WTC11 (cell line): ENCODE data around the gene COBL.

Experiments used
- ESRRA ChIP-seq: sonication (generic); formaldehyde crosslinking; IDR thresholded peaks from 2 replicates; pipeline ENCODE4 v1.8.1; 2022; ENCODE audit warnings: mild to moderate bottlenecking, missing genetic modification reagents, borderline replicate concordance
- FOXK1 ChIP-seq: sonication (generic); formaldehyde crosslinking; IDR thresholded peaks from 2 replicates; pipeline ENCODE4 v1.8.0; 2022; ENCODE audit warnings: mild to moderate bottlenecking, moderate library complexity, missing genetic modification reagents
- GABPB1 ChIP-seq: sonication (generic); formaldehyde crosslinking; IDR thresholded peaks from 2 replicates; pipeline ENCODE4 v1.8.1; 2023; ENCODE audit warnings: mild to moderate bottlenecking, missing genetic modification reagents
- IRF2 ChIP-seq: sonication (generic); formaldehyde crosslinking; IDR thresholded peaks from 2 replicates; pipeline ENCODE4 v1.8.0; 2022; ENCODE audit warnings: low read depth, missing genetic modification reagents, borderline replicate concordance
- NR1H2 ChIP-seq: sonication (generic); formaldehyde crosslinking; IDR thresholded peaks from 2 replicates; pipeline ENCODE4 v1.9.0; 2021; ENCODE audit warnings: mild to moderate bottlenecking, moderate library complexity, missing genetic modification reagents
- PRDM15 ChIP-seq: sonication (generic); formaldehyde crosslinking; IDR thresholded peaks from 2 replicates; pipeline ENCODE4 v1.8.0; 2022; ENCODE audit warnings: missing genetic modification reagents
- RELA ChIP-seq: sonication (generic); formaldehyde crosslinking; IDR thresholded peaks from 2 replicates; pipeline ENCODE4 v1.8.1; 2022; ENCODE audit warnings: missing genetic modification reagents, mild to moderate bottlenecking, borderline replicate concordance
- TF ChIP-seq, protein P1 (sequence below): fragments of 200-600 bp; IDR thresholded peaks from 2 replicates; pipeline ENCODE4 v1.8.0; 2022; ENCODE audit warnings: antibody characterized with exemption
- TF ChIP-seq, protein P2 (sequence below): sonication (generic); formaldehyde crosslinking; IDR thresholded peaks from 2 replicates; pipeline ENCODE4 v1.8.1; 2023; ENCODE audit warnings: mild to moderate bottlenecking, missing genetic modification reagents
- TF ChIP-seq, protein P3 (sequence below): sonication (generic); formaldehyde crosslinking; IDR thresholded peaks from 2 replicates; pipeline ENCODE4 v1.8.1; 2022; ENCODE audit warnings: low read depth, missing genetic modification reagents, borderline replicate concordance
- TF ChIP-seq, protein P4 (sequence below): sonication (generic); formaldehyde crosslinking; IDR thresholded peaks from 2 replicates; pipeline ENCODE4 v1.8.1; 2023; ENCODE audit warnings: mild to moderate bottlenecking, moderate library complexity, missing genetic modification reagents

DNA sequence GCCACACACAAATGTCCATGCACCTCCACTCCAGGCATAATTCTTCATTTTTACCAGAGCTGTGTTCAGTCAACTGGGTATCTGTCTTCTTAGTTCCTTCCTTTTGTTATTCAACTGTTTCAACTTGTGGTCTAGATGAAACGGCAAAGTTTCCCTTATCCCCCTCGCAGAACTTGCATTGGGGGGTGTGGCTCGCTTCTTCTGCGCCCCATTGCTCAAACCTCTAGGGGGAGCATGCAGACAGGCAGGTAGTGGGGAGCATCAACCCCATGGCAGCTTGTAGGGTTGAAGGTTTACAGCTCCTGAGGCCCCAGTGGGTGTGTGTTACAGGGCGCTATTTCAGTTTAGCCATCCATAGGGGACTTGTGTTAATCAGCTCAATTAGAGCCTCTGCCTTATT lies 38.3 kb upstream of the COBL start:
- TF ChIP-seq IRF2 (CRISPR knock-in tag) = no peak
- TF ChIP-seq, protein P1, sequence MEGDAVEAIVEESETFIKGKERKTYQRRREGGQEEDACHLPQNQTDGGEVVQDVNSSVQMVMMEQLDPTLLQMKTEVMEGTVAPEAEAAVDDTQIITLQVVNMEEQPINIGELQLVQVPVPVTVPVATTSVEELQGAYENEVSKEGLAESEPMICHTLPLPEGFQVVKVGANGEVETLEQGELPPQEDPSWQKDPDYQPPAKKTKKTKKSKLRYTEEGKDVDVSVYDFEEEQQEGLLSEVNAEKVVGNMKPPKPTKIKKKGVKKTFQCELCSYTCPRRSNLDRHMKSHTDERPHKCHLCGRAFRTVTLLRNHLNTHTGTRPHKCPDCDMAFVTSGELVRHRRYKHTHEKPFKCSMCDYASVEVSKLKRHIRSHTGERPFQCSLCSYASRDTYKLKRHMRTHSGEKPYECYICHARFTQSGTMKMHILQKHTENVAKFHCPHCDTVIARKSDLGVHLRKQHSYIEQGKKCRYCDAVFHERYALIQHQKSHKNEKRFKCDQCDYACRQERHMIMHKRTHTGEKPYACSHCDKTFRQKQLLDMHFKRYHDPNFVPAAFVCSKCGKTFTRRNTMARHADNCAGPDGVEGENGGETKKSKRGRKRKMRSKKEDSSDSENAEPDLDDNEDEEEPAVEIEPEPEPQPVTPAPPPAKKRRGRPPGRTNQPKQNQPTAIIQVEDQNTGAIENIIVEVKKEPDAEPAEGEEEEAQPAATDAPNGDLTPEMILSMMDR = peak; percentile 29; the same call in 1 of the 2 replicates
- TF ChIP-seq ESRRA (CRISPR knock-in tag) = no peak
- TF ChIP-seq FOXK1 (CRISPR knock-in tag) = no peak
- no peak for TF ChIP-seq NR1H2
- no peak for TF ChIP-seq GABPB1 (CRISPR knock-in tag)
- no peak for TF ChIP-seq PRDM15 (CRISPR knock-in tag)
- TF ChIP-seq, protein P2, sequence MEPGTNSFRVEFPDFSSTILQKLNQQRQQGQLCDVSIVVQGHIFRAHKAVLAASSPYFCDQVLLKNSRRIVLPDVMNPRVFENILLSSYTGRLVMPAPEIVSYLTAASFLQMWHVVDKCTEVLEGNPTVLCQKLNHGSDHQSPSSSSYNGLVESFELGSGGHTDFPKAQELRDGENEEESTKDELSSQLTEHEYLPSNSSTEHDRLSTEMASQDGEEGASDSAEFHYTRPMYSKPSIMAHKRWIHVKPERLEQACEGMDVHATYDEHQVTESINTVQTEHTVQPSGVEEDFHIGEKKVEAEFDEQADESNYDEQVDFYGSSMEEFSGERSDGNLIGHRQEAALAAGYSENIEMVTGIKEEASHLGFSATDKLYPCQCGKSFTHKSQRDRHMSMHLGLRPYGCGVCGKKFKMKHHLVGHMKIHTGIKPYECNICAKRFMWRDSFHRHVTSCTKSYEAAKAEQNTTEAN (CRISPR knock-in tag) = no peak
- no peak for TF ChIP-seq RELA (CRISPR knock-in tag)
- TF ChIP-seq, protein P3, sequence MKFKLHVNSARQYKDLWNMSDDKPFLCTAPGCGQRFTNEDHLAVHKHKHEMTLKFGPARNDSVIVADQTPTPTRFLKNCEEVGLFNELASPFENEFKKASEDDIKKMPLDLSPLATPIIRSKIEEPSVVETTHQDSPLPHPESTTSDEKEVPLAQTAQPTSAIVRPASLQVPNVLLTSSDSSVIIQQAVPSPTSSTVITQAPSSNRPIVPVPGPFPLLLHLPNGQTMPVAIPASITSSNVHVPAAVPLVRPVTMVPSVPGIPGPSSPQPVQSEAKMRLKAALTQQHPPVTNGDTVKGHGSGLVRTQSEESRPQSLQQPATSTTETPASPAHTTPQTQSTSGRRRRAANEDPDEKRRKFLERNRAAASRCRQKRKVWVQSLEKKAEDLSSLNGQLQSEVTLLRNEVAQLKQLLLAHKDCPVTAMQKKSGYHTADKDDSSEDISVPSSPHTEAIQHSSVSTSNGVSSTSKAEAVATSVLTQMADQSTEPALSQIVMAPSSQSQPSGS = no peak
- TF ChIP-seq, protein P4, sequence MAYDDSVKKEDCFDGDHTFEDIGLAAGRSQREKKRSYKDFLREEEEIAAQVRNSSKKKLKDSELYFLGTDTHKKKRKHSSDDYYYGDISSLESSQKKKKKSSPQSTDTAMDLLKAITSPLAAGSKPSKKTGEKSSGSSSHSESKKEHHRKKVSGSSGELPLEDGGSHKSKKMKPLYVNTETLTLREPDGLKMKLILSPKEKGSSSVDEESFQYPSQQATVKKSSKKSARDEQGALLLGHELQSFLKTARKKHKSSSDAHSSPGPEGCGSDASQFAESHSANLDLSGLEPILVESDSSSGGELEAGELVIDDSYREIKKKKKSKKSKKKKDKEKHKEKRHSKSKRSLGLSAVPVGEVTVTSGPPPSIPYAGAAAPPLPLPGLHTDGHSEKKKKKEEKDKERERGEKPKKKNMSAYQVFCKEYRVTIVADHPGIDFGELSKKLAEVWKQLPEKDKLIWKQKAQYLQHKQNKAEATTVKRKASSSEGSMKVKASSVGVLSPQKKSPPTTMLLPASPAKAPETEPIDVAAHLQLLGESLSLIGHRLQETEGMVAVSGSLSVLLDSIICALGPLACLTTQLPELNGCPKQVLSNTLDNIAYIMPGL (CRISPR knock-in tag) = no peak
